Measurements from ENCODE around the gene EP300. TPM values are rescaled to one million over a fixed set of nuclear protein-coding genes. Genes with fewer than 3 reads are reported as not detected.
"Not testable (repeated sequence)": the region's sequence is repeated elsewhere in the genome, so short reads cannot be mapped to it uniquely, and the experiment has no call there.

Gene EP300
- total RNA-seq, 4 donors from 2014 or later, result 50.5 to 111 (median 77.7) TPM

- intact Hi-C loops (cut with DNase I), result no loop called here
- Histone ChIP-seq H3K9me3 (no peaks in the 10 kb centered on the region), H3K27ac (replicated peaks in 1 of 4) (peak overlapping the region; percentile 55 to 67 (median 64)), H3K4me3 (peak overlapping the region; percentile 34 to 47 (median 44)), H3K4me1 (peaks cover 6 to 17% (median 15%) of the 10 kb centered on the region in 4 donors), H3K27me3 (no peaks in the 10 kb centered on the region), H3K36me3 (no peaks in the 10 kb centered on the region)
- peak; percentile 93 for DNase-seq (ENCODE audit: extremely low spot score)
- WGBS, result 15% methylated on average over 20 of the region's 31 CpGs
- no peak for TF ChIP-seq POLR2A (IDR thresholded peaks at IDR 0.05; ENCODE audit: low read depth)
- TF ChIP-seq, protein P1, sequence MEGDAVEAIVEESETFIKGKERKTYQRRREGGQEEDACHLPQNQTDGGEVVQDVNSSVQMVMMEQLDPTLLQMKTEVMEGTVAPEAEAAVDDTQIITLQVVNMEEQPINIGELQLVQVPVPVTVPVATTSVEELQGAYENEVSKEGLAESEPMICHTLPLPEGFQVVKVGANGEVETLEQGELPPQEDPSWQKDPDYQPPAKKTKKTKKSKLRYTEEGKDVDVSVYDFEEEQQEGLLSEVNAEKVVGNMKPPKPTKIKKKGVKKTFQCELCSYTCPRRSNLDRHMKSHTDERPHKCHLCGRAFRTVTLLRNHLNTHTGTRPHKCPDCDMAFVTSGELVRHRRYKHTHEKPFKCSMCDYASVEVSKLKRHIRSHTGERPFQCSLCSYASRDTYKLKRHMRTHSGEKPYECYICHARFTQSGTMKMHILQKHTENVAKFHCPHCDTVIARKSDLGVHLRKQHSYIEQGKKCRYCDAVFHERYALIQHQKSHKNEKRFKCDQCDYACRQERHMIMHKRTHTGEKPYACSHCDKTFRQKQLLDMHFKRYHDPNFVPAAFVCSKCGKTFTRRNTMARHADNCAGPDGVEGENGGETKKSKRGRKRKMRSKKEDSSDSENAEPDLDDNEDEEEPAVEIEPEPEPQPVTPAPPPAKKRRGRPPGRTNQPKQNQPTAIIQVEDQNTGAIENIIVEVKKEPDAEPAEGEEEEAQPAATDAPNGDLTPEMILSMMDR (IDR thresholded peaks at IDR 0.05), result no peak
- no peak for TF ChIP-seq EP300 (IDR thresholded peaks at IDR 0.05)
- TF ChIP-seq POLR2AphosphoS5 (IDR thresholded peaks at IDR 0.05), result peak; percentile 43 to 59
Measured at GRCh38 chr22:41048791-41049717, 43.3 kb upstream of the EP300 start.

DNA sequence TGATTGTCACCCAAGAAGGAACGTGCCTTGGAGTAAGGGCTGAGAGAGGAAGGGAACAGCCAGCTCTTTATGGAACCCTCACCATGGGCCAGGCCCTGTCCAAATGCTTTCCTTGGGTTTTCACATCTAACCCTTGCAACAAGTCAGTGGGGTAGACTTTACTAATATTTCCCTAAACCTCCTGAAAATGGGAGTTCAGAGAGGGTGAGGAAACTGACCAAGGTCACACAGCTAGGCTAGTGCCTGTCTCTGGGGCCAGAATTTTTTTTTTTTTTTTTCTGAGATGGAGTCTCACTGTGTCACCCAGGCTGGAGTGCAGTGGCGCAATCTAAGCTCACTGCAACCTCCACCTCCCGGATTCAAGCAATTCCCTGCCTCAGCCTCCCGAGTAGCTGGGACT, 42.6 kb upstream of the EP300 start:
- H3K27me3 ChIP-seq; DNase-seq (ENCODE audit: extremely low spot score); H3K4me3 ChIP-seq; intact Hi-C loops (cut with DNase I); H3K9me3 ChIP-seq; H3K36me3 ChIP-seq: not testable (repeated sequence)
- Histone ChIP-seq H3K4me1 (peaks cover 6 to 17% (median 15%) of the 10 kb centered on the region in 4 donors), H3K27ac (replicated peaks in 1 of 4) (peak overlapping the region in 1 of 4 donors; percentile 67)
- 87% methylated on average over 3 of the region's 4 CpGs for WGBS

GRCh38 chr22:41050883-41051282, 41.5 kb upstream of the EP300 start:
- H3K4me1 ChIP-seq, result peaks cover 6 to 17% (median 15%) of the 10 kb centered on the region in 4 donors
- whole genome bisulfite sequencing, result 100% methylated on average over 2 of the region's 2 CpGs
- no peaks in the 10 kb centered on the region for H3K9me3 ChIP-seq
- intact Hi-C loops (cut with DNase I), result no loop called here
- H3K36me3 ChIP-seq, result no peaks in the 10 kb centered on the region
- H3K27me3 ChIP-seq, result no peaks in the 10 kb centered on the region
- no peak overlapping the region for H3K27ac ChIP-seq (replicated peaks in 1 of 4)
- TF ChIP-seq POLR2A (IDR thresholded peaks at IDR 0.05; ENCODE audit: low read depth) (no peak), POLR2AphosphoS5 (IDR thresholded peaks at IDR 0.05) (no peak), EP300 (IDR thresholded peaks at IDR 0.05) (no peak)
- TF ChIP-seq, protein P1 (IDR thresholded peaks at IDR 0.05), result no peak
- DNase-seq (ENCODE audit: extremely low spot score), result no peak
- H3K4me3 ChIP-seq, result no peak overlapping the region

DNA sequence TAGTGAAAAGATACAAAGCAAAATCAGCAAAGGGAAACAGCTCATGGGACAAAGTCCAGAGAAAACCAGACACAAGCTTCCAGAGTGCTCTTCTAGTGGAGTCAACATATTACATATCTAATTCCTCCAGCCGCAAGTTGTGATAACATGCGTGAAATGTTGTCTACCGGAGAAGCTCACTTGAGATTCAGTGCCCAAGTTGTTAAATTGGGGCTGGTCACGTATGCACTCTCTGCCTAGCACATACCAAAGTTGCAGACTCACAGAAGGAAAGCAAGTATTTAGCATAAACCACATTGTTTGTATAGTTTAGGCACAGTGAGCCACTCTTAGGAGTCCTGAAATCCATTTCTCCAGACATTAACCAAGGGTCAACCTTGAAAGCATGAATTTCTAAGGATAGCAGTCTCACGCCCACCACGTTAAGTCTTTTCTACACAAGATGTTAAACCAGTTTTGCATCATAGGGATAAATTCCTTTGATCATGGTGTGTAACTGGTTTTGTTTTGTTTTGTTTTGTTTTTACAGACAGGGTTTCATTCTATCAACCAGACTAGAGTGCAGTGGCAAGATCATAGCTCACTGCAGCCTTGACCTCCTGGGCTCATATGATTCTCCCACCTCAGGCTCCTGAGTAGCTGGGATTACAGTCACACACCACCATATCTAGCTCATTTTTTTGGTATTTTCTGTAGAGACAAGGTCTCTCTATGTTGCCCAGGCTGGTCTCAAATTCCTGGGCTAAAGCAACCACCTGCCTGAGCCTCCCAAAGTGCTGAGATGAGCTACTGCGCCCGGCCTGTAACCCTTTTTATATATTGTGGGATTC, 39.5 kb upstream of the EP300 start:
- WGBS, result 94% methylated on average over 8 of the region's 8 CpGs
- no peaks in the 10 kb centered on the region for H3K9me3 ChIP-seq
- no peaks in the 10 kb centered on the region for H3K27me3 ChIP-seq
- peaks cover 6 to 17% (median 15%) of the 10 kb centered on the region in 4 donors for H3K4me1 ChIP-seq
- H3K4me3 ChIP-seq, result no peak overlapping the region
- no peak for TF ChIP-seq EP300 (IDR thresholded peaks at IDR 0.05)
- no peak for TF ChIP-seq POLR2A (IDR thresholded peaks at IDR 0.05; ENCODE audit: low read depth)
- no peak for TF ChIP-seq POLR2AphosphoS5 (IDR thresholded peaks at IDR 0.05)
- intact Hi-C loops (cut with DNase I), result no loop called here
- no peak overlapping the region for H3K27ac ChIP-seq (replicated peaks in 1 of 4)
- DNase-seq (ENCODE audit: extremely low spot score), result no peak
- no peaks in the 10 kb centered on the region for H3K36me3 ChIP-seq

- H3K9me3 ChIP-seq, result no peaks in the 10 kb centered on the region
- no peaks in the 10 kb centered on the region for H3K4me1 ChIP-seq
- intact Hi-C loops (cut with DNase I), result no loop called here
- no peak for TF ChIP-seq POLR2AphosphoS5 (IDR thresholded peaks at IDR 0.05)
- no peaks in the 10 kb centered on the region for H3K36me3 ChIP-seq
- H3K27me3 ChIP-seq, result no peaks in the 10 kb centered on the region
- no peak overlapping the region for H3K27ac ChIP-seq (replicated peaks in 1 of 4)
- no peak for DNase-seq (ENCODE audit: extremely low spot score)
- no peak overlapping the region for H3K4me3 ChIP-seq
Measured at GRCh38 chr22:41057076-41057475, 35.3 kb upstream of the EP300 start.

DNA sequence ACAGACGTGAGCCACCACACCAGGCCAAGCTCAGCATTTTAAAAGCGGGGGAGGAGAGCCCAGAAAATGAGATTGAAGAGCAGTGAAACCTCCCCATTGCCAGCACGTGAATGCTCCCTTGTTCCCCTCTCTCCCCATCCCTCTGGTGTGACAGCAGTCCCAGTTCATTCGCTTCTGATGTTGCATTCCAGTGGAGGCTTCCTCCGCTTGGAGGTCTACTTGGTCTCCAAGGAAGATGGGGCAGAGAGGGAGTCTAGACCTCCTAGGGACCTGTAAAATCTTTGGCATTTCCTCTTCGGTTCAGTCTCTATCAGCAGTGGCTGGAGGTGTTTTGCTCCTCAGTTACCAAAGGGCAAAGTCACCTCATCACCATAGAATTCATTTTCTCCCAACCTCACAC, 30.2 kb upstream of the EP300 start:
- no peak for TF ChIP-seq POLR2AphosphoS5 (IDR thresholded peaks at IDR 0.05)
- no peak for TF ChIP-seq EP300 (IDR thresholded peaks at IDR 0.05)
- TF ChIP-seq, protein P1 (IDR thresholded peaks at IDR 0.05), result no peak
- H3K4me1 ChIP-seq, result no peaks in the 10 kb centered on the region
- no peaks in the 10 kb centered on the region for H3K9me3 ChIP-seq
- H3K27me3 ChIP-seq, result no peaks in the 10 kb centered on the region
- intact Hi-C loops (cut with DNase I), result no loop called here
- WGBS, result 78% methylated on average over 6 of the region's 6 CpGs
- H3K36me3 ChIP-seq, result no peaks in the 10 kb centered on the region
- no peak overlapping the region for H3K27ac ChIP-seq (replicated peaks in 1 of 4)
- no peak overlapping the region for H3K4me3 ChIP-seq
- no peak for DNase-seq (ENCODE audit: extremely low spot score)

DNA sequence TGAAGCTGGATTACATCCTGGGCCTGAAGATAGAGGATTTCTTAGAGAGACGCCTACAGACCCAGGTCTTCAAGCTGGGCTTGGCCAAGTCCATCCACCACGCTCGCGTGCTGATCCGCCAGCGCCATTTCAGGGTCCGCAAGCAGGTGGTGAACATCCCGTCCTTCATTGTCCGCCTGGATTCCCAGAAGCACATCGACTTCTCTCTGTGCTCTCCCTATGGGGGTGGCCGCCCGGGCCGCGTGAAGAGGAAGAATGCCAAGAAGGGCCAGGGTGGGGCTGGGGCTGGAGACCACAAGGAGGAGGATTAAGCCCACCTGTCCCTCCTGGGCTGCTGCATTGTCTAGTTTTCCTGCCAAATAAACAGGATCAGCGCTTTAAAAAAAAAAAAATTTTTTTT, 28.1 kb upstream of the EP300 start:
- H3K27me3 ChIP-seq; H3K36me3 ChIP-seq; H3K9me3 ChIP-seq; H3K4me3 ChIP-seq; DNase-seq (ENCODE audit: extremely low spot score); H3K4me1 ChIP-seq; H3K27ac ChIP-seq (replicated peaks in 1 of 4); intact Hi-C loops (cut with DNase I): not testable (repeated sequence)
- 94% methylated on average over 15 of the region's 15 CpGs for WGBS

DNA sequence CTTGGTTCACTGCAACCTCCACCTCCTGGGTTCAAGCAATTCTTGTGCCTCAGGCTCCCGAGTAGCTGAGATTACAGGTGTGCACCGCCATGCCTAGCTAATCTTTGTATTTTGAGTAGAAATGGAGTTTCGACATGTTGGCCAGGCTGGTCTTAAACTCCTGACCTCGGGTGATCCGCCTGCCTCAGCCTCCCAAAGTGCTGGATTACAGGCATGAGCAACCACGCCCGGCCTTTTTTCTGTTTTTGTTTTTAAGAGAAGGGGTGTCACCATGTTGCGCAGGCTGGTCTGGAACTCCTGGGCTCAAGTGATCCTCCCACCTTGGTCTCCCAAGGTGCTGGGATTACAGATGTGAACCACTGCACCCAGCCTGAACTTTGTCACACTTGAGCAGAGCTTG, 26.1 kb upstream of the EP300 start:
- H3K27ac ChIP-seq (replicated peaks in 1 of 4); intact Hi-C loops (cut with DNase I); H3K27me3 ChIP-seq; H3K9me3 ChIP-seq; H3K4me3 ChIP-seq; H3K4me1 ChIP-seq; DNase-seq (ENCODE audit: extremely low spot score); H3K36me3 ChIP-seq: not testable (repeated sequence)
- 95% methylated on average over 8 of the region's 8 CpGs for WGBS

All from esophagus muscularis mucosa (tissue), 4 donors.